NCI-H187 treated with DMSO at 0.1 percent for 48 hours (cell line): ENCODE measurements around the gene WSCD2.

Experiments used
- DNase-seq: peaks from one replicate; lab custom pipeline; 2025; lab: John Stamatoyannopoulos, UW

Gene WSCD2

GRCh38 chr12:108235985-108236263 lies 106.8 kb downstream of the WSCD2 start:
- DNase-seq, result no peak

- no peak for DNase-seq
Measured at GRCh38 chr12:108236366-108236765, 107.3 kb downstream of the WSCD2 start.

GRCh38 chr12:108237272-108237671 lies 108.2 kb downstream of the WSCD2 start:
- DNase-seq, result no peak

- no peak for DNase-seq
Measured at GRCh38 chr12:108238474-108238873, 109.4 kb downstream of the WSCD2 start.

- DNase-seq, result no peak
Measured at GRCh38 chr12:108239378-108239777, 110.3 kb downstream of the WSCD2 start.

- DNase-seq, result no peak
Measured at GRCh38 chr12:108240027-108240785, 111.1 kb downstream of the WSCD2 start.

- no peak for DNase-seq
Measured at GRCh38 chr12:108240928-108241327, 111.8 kb downstream of the WSCD2 start.

- no peak for DNase-seq
Measured at GRCh38 chr12:108241986-108242703, 113.1 kb downstream of the WSCD2 start.

- DNase-seq, result no peak
Measured at GRCh38 chr12:108247130-108247529, 118.0 kb downstream of the WSCD2 start.

GRCh38 chr12:108248011-108248410 lies 118.9 kb downstream of the WSCD2 start:
- DNase-seq, result no peak

- no peak for DNase-seq
Measured at GRCh38 chr12:108252523-108252922, 123.4 kb downstream of the WSCD2 start.

- DNase-seq, result no peak
Measured at GRCh38 chr12:108253540-108253939, 124.5 kb downstream of the WSCD2 start.

GRCh38 chr12:108254030-108254429 lies 124.9 kb downstream of the WSCD2 start:
- DNase-seq, result no peak

- no peak for DNase-seq
Measured at GRCh38 chr12:108254517-108255251, 125.6 kb downstream of the WSCD2 start.

GRCh38 chr12:108255252-108255602 lies 126.1 kb downstream of the WSCD2 start:
- no peak for DNase-seq

GRCh38 chr12:108257004-108257403 lies 127.9 kb downstream of the WSCD2 start:
- DNase-seq, result no peak

GRCh38 chr12:108257610-108258106 lies 128.6 kb downstream of the WSCD2 start:
- DNase-seq, result no peak

- DNase-seq, result no peak
Measured at GRCh38 chr12:108260039-108260438, 131.0 kb downstream of the WSCD2 start.

GRCh38 chr12:108260969-108261368 lies 131.9 kb downstream of the WSCD2 start:
- DNase-seq, result no peak

GRCh38 chr12:108265505-108265904 lies 136.4 kb downstream of the WSCD2 start:
- no peak for DNase-seq

- no peak for DNase-seq
Measured at GRCh38 chr12:108266131-108266530, 137.0 kb downstream of the WSCD2 start.

GRCh38 chr12:108267450-108267849 lies 138.4 kb downstream of the WSCD2 start:
- no peak for DNase-seq

- no peak for DNase-seq
Measured at GRCh38 chr12:108268397-108268796, 139.3 kb downstream of the WSCD2 start.
